DMS153 treated with DMSO at 0.1 percent for 48 hours (cell line): ENCODE measurements around the gene ISCA1.
"Not testable (repeated sequence)": the region's sequence is repeated elsewhere in the genome, so short reads cannot be mapped to it uniquely, and the experiment has no call there.

Experiments
- DNase-seq: peaks from one replicate; lab custom pipeline; 2025; ENCODE audit not compliant: unreplicated experiment; lab: John Stamatoyannopoulos, UW

Gene ISCA1

DNA sequence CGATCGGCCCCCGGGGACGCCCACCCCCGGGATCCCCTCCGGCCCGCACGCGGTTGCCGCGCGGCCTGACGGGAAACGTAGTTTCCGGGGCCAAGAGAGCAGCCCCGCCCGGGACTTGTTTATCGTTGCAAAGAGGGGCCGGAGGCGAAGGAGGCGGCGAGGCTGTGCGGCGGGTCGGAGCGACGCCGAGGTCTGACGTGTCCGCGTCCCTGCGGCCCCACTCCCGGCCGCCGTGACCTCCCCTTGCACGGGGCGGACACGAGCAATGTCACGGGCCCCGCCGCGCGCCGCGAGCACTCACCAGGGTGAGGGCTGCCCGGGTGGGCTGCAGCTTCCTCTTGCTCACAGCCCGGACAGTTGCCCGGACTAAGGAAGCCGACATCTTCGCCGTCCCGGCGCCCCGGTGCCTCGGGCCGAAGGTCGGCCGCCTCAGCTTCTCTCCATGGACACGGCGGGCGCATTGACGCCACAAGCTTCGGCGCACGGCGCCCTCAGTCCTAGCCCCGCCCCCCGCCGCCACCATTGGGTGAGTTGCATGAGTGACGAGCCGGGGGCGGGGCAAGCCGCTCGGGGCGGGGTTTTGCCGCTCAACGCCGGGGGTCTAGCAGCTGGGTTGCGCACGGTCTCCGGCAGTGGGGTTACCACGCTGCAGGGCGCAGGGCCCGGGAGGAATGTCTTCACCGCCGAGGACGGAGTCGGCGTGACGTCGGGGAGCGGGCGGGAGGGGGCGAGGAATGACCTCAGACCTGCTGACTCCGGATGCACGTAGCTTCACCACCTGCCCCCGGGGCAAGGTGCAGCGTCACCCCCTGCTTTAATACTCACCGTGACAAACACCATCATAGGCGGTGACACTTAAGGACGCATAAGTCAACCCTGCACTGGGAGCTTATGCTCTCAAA, at the start of gene ISCA1:
ISCA1 (minus strand) TSS at position 462 of the 902 bp plus-strand sequence; CDS start at position 382, 80 bp downstream.
- peak; percentile 77 for DNase-seq

DNA sequence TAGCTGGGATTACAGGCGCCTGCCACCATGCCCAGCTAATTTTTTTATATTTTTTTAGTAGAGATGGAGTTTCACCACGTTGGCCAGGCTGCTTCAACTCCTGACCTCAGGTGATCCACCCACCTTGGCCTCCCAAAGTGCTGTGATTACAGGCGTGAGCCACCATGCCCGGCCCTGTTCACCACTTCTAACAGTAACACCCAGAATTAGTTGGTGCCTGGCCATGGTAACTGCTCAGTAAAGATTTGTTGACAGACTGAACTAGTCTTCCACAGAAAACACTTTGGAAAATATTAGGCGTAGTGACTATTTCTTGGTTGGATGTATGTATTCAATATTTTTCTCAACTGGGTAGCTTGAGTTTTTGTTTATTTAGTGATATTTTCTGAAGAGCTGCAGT, 47.8 kb upstream of the ISCA1 start:
- DNase-seq: no peak

DNA sequence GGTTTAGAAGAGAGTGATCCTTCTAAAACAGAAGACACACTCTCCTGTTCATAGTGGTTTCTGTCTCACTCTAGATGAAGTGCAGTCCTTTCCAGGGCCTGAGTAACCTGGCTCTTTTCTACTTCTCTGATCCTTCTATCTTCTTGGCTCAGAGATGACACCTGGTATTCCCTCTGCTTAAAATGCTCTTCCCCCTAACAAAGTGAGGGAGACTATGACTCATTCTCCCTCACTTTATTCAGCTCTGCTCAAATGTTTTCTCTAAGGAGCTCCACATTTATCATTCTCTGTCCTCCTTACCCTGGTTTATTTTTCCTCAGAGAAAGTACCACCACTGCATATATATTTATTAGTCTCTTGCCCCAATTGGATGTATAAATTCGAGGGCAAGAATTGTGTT, 47.3 kb upstream of the ISCA1 start:
- DNase-seq: no peak

DNA sequence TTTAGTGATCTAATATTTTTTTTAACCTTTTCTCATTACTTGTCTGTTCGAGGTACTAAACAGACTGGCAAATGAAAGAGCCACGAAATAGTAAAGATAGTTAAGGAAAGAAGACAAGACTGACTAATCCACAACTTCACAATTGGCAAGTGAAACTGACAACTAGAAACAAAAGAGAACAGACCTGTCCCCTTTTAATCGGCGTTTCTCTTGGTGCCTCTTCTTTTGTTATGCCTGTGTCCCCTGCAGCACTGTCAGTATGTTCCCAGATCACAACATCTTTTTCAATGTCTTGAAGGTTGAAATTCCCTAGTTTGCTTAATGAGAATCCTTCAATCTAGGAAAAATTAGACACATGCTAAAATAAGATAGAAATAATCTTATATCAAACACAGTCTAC, 45.8 kb upstream of the ISCA1 start:
- no peak for DNase-seq

DNA sequence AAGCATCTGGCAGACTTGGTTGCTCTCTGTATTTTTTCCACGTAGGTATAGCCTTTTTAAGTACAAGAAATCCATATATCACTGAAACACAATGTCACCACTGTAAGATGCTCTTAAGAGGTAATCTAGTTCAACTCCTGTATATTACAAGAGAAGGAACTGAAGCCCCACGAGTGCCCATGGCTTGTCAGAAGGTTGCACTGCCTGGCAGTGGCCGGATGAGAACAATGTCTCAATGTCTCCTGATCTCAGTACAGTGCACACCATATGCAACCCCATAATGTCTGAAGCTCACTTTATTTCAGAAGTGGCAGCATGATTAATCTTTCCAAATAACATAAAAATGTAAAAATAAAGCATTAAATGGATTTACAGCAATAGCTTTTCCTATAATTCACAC, 44.2 kb upstream of the ISCA1 start:
- no peak for DNase-seq

DNA sequence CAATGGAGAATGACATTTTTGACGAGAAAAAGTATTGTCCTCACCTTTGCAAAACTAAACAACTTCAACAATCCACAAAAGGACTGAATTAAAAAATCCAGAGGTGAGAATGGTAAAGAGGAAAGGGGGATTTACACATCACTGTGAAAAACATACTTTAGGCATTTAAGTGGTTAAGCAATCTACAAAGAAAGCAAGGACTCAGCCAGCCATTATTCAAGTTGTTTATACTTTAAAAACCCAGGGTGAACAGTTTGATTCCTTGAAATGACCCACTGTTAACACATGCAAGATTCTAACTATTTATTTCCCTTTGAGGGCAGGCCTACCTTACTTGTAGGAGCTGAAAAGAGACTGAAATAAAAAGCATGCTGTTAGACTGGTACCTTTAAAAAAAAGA, 42.6 kb upstream of the ISCA1 start:
- no peak for DNase-seq

DNA sequence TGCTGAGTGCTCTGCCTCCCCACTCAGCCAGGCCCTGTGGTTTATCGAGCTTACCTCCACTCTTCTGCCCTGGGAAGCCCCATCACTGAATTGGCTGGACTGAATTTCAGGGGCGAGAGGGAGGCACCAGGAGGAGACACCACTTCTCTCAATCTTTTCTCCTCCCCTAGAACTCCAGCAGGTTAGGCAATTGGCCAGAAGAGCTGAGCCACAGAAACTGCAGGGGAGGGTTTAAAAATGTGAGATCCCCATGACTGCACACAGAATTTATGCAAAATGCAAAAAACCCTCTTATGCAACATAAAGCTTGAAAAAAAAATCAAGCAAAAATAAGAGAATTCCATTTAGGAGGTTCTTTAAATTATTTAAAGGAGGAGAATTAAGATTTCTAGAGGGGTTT, 42.0 kb upstream of the ISCA1 start:
- DNase-seq: no peak

DNA sequence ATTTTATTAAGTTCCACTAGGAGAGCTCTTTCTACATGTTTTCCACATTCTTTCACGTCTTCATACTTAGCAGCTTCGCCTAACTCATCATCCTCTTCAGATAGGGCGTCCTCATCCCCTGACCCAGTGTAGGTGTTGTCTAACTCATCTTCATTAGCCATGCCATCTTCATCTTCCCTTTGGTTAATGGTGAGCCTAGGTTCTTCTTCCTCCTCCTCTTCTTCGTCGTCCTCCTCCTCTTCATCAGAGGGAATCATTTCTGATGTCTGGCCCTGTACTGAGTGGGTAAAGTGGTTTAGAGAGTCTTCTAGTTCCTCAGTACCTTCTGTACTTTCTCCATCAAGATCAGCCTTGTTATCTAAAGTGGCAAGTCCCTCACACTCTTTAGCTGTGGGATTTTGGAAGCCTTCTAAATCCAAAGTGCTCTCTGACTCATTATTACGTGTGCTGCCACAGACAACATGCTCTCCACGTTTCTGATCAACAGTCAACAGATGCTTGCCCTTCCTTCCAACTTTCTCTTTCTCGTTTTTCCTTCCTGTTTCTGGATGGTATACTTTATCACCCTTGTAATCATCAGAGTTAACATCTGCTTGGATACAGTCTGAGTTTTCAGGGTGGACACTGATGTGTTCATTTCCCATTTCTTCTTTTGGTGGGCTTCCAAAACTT, 40.8 kb upstream of the ISCA1 start:
- no peak for DNase-seq

DNA sequence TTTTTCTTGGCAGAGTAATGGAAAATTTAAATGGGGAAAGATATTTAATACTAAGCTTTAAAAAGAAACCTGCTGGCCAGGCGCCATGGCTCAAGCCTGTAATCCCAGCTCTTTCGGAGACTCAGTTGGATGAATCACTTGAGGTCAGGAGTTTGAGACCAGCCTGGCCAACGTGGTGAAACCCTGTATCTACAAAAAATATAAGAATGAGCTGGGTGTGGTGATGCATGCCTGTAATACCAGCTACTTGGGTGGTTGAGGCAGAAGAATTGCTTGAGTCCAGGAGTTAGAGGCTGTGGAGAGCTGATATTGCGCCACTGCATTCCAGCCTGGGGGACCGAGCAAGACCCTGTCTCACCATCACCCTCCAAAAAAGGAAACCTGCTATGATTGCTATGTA, 39.0 kb upstream of the ISCA1 start:
- DNase-seq: no peak

DNA sequence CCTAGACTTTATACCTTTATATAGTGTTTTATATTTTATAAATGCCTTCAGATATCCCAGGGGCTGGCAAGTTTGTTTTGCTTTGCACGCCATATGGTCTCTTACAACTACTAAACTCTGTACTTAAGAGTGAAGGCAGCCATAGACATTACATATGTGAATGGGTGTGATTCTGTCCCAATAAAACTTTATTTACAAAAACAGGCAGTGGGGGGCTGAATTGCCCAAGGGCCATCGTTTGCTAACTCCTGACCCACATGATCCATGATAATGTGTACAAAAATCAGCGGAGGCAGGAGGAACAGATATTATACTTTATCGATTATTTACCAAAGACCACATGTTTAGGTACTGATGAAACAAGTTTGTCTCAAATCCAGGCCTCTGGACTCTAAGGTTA, 35.8 kb upstream of the ISCA1 start:
- DNase-seq: no peak

DNA sequence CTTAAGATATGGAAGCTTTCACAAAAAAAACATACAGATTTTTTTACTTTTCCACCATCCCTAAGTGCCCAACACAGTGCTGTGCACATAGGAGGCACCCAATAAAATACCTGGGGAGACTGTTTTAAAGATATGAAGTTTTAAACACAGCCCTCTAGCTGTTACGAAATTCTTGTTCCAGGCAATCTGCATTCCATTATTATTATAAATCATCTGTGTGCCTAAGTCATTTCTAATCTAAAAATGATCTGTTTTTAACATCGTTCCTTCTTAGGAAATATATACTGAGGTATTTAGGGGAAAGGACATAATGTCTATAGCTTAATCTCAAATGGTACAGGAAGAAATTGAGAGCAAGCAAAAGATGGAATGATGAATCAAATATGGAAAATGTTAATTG, 32.7 kb upstream of the ISCA1 start:
- DNase-seq: no peak

DNA sequence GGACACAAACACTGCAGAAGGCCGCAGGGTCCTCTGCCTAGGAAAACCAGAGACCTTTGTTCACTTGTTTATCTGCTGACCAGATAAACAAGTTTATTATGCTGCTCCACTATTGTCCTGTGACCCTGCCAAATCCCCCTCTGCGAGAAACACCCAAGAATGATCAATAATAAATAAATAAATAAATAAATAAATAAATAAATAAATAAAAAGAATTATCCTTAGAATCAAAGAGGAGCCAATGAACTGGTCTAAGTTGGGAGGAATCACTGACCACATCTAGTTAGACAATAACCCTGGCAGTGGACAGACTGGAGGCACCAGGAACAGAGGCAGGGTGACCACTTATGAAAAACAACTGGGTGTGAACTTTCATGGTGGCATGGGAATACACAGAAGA, 30.6 kb upstream of the ISCA1 start:
- not testable (repeated sequence) for DNase-seq

DNA sequence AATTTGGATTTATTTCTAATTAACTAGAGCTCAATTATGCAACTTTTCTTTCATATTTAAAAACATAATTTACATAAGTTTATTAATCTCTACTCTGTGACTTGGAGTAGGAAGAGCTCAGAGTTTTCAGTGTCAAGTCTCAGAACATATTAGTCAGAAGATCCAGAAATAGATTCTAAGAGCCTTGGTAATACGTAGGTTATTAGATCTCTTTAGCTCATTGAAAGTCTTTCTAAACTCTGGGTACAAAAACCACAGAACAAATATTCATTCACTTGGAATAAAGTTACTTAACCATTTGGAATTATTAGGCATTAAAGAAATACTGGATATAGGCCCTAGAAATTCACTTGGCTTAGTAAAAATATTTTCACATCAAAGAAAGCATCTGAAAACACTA, 26.3 kb upstream of the ISCA1 start:
- no peak for DNase-seq

DNA sequence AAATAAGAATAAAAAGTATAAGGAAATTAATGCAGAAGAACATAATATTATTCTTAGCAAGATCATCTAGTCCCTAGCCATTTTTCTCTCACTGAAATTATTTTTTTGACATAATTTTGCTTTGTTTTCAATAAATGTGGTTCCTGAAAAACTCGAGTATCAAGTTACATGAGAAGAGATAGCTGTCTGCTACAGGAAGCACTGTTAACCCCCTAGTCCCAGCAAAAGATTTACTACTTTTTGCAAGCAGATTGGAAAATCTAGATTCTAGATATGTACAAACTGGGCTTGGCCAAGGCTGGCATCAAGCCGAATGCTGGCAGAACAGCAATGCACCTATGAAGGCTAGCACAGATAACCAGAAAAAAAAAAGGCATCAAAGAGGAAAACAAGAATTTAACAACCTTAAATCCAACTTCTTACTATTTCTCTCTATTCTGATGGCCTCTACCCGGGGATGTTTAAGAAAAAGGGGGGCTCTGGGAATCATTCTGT, 21.9 kb upstream of the ISCA1 start:
- DNase-seq: no peak

DNA sequence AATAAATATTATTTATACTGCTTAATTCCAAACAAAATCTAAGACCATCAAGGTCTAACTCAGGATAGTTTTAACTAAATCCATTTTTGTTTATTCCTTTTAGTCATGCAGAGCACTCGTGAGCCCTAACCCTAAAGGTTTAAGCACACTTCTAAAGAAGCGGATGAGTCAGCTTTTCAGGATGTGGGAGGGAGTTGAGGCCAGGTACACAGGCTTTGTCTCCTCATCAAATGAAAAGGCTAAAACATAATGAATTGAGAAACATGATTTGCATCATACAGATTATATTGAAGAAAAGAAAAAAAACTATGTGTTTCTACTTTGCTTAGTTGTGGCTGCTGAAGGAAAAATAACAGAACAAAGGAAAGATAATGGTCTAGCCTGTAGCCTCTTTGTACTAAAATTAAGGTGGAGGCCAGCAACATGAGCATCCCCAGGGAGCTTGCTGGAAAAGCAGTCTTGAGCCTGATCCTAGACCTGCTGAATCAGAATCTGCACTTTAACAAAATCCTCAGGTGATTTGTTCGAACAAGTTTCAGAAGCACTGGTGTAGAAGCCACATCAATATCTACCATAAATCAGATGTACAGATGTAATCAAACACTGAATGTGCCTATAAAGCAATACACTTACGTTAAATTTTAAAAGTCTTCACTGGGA, 21.1 kb upstream of the ISCA1 start:
- no peak for DNase-seq

DNA sequence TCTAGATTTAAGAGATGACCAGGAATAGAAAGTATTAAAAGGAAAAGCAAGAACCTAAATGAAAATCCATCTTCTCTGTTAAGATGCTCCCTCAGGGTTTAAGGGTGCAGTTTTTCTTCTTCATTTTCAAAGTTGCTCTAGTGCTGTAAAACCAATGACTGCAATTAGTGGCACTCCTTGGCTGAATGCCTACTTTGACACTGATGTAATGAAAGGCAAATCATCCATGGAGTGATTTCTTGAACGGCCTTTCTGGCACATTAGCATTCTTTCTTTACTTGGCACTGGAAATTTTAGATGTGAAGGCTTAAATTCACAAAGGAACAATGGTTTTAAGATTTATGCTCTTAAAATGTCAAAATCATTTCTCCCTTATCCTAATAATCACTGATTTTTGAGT, 19.3 kb upstream of the ISCA1 start:
- no peak for DNase-seq

DNA sequence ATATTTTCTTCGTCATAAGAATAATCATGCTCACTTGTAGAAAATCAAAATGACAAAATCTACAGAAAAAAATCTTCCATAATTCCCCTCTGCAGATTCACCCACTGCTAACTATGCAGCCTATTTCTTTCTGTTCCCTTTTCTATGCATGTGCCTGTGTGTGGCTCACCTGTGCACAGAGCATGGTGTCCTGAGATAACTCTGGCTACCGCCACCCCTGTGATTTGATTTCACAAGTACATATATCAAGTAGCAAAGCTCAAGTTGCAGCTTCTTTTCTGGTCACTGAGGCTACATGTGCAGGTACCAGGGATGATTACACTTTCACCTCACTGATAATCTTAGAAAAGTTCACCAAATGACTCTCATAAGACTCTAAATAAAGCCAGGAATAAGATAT, 18.4 kb upstream of the ISCA1 start:
- no peak for DNase-seq

DNA sequence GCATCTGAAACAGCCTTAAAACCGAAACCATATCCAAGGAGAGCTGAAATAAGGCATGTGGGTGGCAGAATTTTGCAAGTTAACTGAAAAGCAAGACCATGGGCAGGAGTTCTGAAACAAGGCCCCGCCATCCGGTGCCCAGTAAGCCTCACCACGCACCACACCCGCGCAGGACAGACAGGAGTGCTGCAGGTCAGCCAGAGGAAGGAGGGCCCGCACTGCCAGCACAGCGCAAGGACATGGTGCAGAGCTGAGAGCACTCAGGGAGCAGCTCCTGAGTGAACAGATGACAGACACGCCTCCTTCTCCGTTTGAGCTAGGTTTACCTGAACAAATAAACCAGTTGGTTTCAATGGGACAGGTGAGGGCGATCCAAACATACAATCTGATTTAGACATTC, 16.5 kb upstream of the ISCA1 start:
- DNase-seq: no peak

DNA sequence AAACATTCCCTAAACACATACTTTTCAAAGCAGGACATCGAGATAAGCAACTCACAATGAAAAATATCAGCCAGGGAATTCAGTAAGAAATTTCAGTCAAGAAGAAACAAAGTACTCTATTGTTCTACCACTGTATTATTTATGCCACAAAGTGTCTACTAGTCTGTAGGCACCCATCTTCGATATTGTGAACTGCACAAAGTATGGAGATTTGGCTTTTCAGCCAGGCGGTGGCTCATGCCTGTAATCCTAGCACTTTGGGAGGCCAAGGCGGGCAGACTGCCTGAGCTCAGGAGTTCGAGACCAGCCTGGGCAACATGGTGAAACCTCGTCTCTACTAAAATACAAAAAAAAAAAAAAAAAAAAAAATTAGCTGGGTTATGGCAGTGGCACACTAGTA, 8.0 kb upstream of the ISCA1 start:
- not testable (repeated sequence) for DNase-seq

DNA sequence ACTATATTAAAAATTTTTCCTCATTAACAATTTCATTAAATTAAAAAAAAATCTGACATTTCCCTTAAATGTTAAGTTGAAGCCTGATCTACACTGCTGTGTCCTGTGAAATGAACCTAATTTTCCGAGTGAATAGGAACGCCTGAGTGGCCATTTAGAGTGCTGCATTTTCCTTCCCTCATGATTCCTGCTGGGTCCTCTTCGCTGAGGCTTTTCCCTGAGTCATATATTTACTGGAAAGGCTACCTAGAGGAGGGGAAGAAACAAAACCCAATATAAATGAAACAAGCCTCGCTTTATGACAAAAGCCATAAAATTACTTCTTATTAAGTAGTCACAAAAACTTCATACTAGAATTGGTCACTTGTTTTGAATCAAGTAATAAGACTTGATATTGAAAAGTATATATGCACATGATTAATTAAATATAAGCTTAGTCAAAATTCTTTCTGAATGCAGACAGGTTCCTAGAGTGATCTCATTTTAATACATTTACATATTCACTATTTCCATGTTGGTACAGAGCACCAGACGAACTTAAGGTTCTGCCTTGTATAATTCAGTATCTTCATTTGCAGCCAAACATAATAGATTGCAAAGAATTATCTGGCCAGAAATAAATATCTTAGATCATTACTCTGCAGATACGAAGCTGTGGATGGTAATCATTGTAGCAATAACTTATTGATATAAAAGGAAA, 6.3 kb upstream of the ISCA1 start:
- DNase-seq: no peak

DNA sequence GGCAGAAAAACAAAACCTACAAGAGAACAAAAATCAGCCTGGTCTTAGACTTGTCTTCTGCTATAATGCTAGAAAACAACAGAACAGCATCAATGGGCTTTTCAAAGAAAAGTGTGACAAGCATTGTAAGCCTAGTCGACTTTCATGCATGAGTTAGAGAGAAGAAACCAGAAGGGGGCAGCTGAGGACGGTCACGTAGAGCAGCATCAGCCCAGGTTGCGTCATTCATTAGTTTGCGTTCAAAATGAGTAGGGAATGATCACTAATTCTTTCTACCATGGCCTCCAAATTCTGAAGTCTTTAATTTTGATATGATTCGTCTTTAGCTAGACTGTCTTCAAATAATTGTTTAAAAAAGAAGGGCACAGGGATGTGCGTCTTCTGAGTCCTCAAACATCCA, 4.7 kb upstream of the ISCA1 start:
- no peak for DNase-seq
